Measurements from ENCODE around the gene POLR2L.

The POLR2L gene

GRCh38 chr11:846496-847098 is 4.3 kb upstream of the POLR2L start (continued):
- no peak for TF ChIP-seq OSR1 (CRISPR knock-in tag; IDR thresholded peaks at IDR 0.05)
- TF ChIP-seq ZNF8 (CRISPR knock-in tag; IDR thresholded peaks at IDR 0.05), result no peak

DNA sequence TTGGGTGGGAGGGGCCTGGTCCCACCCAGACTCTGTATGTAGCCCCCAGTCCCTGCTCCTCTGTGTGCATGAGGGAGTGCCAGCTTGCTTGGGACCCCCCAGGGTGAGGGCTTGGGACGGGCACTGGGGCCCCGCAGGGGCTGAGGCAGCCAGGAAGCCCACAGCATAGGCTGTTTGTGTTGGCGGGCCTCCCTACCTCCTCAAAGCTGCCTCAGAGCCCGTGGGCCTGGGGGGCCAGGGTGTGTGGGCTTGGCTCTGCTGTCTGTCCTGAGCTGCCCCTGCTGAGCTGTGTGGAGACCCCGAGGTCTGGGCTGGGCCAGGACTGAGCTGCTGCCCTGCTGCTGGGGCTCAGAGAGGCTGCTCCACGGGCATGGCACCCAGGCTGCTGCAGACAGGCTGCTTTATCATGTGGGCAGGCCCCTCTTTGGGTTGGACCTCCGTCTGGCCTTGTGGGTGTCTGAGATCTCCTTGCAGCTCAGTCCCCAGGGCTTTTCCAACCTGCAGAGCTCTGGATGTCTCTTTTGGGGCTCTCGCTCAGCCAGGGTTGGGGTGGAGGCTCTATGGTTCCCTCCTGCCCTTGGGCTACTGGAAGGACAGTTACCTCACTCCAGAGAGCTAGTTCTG is 3.7 kb upstream of the POLR2L start:
- TF ChIP-seq TCF4 (CRISPR knock-in tag; IDR thresholded peaks at IDR 0.05; ENCODE audit: borderline replicate concordance) (no peak), BACH2 (CRISPR knock-in tag; IDR thresholded peaks at IDR 0.05; ENCODE audit: borderline replicate concordance) (no peak), POU6F1 (CRISPR knock-in tag; IDR thresholded peaks at IDR 0.05; ENCODE audit: borderline replicate concordance, low read depth) (no peak), CSDC2 (CRISPR knock-in tag; IDR thresholded peaks at IDR 0.05) (no peak), GLIS3 (CRISPR knock-in tag; IDR thresholded peaks at IDR 0.05) (no peak), TSHZ2 (CRISPR knock-in tag; IDR thresholded peaks at IDR 0.05) (no peak), RARB (CRISPR knock-in tag; IDR thresholded peaks at IDR 0.05) (no peak)
- ATAC-seq, result no peak

DNA sequence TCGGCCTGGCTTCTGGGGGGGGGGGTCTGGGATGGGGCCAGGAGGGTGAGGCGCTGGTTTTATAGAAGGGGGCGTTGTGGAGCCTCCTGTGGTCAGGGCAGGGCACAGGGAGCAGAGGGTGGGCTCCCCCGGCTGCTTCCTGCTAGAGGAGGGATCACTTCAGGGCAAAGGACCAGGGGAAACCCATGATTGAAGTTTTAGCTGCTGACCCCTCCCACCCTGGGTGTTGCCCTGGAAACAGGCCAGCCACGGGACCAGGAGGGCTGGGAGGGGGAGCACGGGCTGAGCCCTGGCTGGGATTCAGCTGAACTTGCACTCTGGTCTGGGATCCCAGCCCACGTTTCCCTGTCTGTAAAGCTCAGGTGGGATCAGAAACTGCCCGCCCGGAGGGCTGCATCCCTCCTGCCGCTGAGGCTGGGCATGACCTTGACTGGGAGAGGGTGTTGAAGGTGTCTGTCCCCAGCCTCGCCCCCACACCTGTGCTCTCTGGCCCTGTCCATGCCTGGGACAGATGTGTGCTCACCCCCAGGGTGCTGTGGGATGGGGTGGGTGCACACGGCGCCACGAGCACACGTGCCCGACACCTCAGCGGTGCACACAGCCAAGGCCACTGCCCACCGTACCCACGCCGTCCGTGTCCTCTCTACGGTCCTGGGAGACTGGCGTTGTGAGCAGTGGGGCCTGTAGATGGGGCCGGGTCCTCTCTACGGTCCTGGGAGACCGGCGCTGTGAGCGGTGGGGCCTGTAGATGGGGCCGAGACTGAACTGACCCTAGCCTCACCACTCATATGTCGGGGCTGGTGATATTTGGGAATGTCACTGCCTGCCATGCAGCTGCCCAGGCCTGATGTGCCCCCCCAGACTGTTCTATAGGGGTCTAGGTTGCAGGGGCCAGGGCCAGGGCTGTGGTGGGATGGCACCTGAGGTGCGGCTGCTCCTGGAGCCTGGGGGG is 2.6 kb upstream of the POLR2L start:
- peak; percentile 46 for ATAC-seq
- no peak for TF ChIP-seq SNAI2 (CRISPR knock-in tag; IDR thresholded peaks at IDR 0.05)
- no peak for TF ChIP-seq PPARA (CRISPR knock-in tag; IDR thresholded peaks at IDR 0.05; ENCODE audit: borderline replicate concordance)
- TF ChIP-seq BACH2 (CRISPR knock-in tag; IDR thresholded peaks at IDR 0.05; ENCODE audit: borderline replicate concordance), result no peak
- no peak for TF ChIP-seq GLIS3 (CRISPR knock-in tag; IDR thresholded peaks at IDR 0.05)
- no peak for TF ChIP-seq ZNF565 (CRISPR knock-in tag; conservative IDR thresholded peaks at IDR 0.05; ENCODE audit: low read depth)

DNA sequence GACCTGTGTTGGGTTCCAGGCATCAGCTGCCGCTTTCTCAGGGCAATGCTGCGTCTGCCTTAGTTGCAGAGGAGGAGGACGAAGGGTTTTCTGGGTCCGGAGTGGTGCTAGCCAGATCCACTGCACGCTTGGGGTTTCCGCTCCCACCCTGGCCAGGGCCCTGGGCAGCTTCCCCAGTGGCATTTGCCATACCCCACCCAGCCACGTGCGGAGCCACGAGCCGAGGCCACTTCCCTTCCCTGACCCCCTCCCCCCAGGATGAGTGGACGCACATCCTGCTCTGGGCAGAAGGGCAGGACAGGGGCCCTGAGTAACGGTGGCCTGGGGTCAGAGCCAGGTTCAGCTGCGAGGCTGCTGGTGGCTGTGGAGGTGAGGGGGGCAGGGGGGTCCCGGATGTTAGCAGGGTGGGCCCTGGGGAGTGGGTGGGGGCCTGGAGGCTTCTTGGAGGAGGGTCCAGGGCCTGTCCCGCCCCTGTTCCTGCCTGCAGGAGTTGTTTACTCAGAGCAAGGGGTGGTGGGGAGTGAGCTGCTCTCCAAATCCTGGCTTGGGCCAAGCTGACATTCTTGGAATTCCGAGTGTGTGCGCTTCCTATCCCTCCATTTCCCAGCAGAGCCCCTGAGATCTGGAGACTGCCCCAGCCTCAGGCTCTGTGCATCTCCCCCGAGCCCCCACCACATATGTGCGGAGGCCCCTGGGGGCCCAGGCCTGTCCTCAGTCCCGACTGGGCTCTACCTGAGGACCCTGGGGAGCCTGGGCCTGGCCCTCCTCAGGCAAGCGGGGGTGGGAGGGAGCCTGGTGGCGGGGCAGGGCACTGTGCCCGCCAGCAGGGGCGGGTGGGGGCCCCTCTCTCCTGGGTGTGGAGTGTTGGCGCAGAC is 1.7 kb upstream of the POLR2L start:
- ATAC-seq, result peak; percentile 70
- no peak for TF ChIP-seq POU6F1 (CRISPR knock-in tag; IDR thresholded peaks at IDR 0.05; ENCODE audit: borderline replicate concordance, low read depth)
- TF ChIP-seq, protein P1, sequence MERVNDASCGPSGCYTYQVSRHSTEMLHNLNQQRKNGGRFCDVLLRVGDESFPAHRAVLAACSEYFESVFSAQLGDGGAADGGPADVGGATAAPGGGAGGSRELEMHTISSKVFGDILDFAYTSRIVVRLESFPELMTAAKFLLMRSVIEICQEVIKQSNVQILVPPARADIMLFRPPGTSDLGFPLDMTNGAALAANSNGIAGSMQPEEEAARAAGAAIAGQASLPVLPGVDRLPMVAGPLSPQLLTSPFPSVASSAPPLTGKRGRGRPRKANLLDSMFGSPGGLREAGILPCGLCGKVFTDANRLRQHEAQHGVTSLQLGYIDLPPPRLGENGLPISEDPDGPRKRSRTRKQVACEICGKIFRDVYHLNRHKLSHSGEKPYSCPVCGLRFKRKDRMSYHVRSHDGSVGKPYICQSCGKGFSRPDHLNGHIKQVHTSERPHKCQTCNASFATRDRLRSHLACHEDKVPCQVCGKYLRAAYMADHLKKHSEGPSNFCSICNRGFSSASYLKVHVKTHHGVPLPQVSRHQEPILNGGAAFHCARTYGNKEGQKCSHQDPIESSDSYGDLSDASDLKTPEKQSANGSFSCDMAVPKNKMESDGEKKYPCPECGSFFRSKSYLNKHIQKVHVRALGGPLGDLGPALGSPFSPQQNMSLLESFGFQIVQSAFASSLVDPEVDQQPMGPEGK (CRISPR knock-in tag; IDR thresholded peaks at IDR 0.05; ENCODE audit: borderline replicate concordance), result peak; percentile 76; the same call in 1 of the 2 replicates
- TF ChIP-seq ZFP3 (CRISPR knock-in tag; IDR thresholded peaks at IDR 0.05), result 0 out of 2 replicates have a peak, but pooled peaks have one; percentile 32
- TF ChIP-seq ZC3H10 (CRISPR knock-in tag; IDR thresholded peaks at IDR 0.05), result no peak
- TF ChIP-seq ARNTL (CRISPR knock-in tag; IDR thresholded peaks at IDR 0.05; ENCODE audit: borderline replicate concordance, low read depth), result peak; percentile 79; the same call in 1 of the 2 replicates
- no peak for TF ChIP-seq PPARA (CRISPR knock-in tag; IDR thresholded peaks at IDR 0.05; ENCODE audit: borderline replicate concordance)

Measured in SK-N-SH treated with all-trans-retinoic acid at 6 μM for 48 hours (cell line).